ENCODE results near the gene RIOX2. TPM values are rescaled to one million over a fixed set of nuclear protein-coding genes. Genes with fewer than 3 reads are reported as not detected.

The RIOX2 gene
- total and polyA plus RNA-seq, 2 of the 8 experiments (the other 6 are each of a cell fraction or from before 2014, with no cell fraction given) = 3.8 to 16.4 TPM

- Histone ChIP-seq H3K27ac (ENCODE audit: low read depth, low read length) (no peak overlapping the region), H3K56ac (replicated peaks; ENCODE audit: insufficient read length, low read depth, low read length) (no peak overlapping the region), H3K4me2 (ENCODE audit: insufficient read depth in 1 of 2, low read depth in 2 of 2, low read length in 2 of 2) (no peak overlapping the region), H3K4ac (replicated peaks; ENCODE audit: insufficient read length, low read depth, low read length) (no peak overlapping the region), H3K9ac (replicated peaks in 1 of 4; ENCODE audit: extremely low read depth in 1 of 4, low read depth in 3 of 4, low read length in 3 of 4) (no peak overlapping the region), H3K79me1 (ENCODE audit: low read depth, low read length) (no peaks in the 10 kb centered on the region), H2BK120ac (replicated peaks; ENCODE audit: low read depth, low read length) (no peak overlapping the region), H4K8ac (ENCODE audit: extremely low read depth, insufficient read depth, low read length) (no peak overlapping the region), H3K23ac (ENCODE audit: insufficient read length) (no peak overlapping the region), H4K5ac (ENCODE audit: insufficient read length, low read depth, low read length) (no peak overlapping the region), H4K91ac (replicated peaks; ENCODE audit: insufficient read length, low read length) (no peak overlapping the region), H3K27me3 (replicated peaks in 1 of 4; ENCODE audit: control insufficient read depth in 3 of 4, extremely low read depth in 1 of 4, insufficient read depth in 3 of 4, low read length in 3 of 4) (no peaks in the 10 kb centered on the region), H3K79me2 (ENCODE audit: control insufficient read depth in 1 of 2, insufficient read depth in 2 of 2, low read length in 2 of 2) (no peaks in the 10 kb centered on the region), H2AK5ac (ENCODE audit: low read depth, low read length) (no peak overlapping the region), H3K36me3 (ENCODE audit: control insufficient read depth in 2 of 4, insufficient read depth in 4 of 4, low read length in 3 of 4) (peaks cover 0 to 20% (median 2%) of the 10 kb centered on the region in 4 experiments; a peak in 3 of 8 replicates), H2BK15ac (ENCODE audit: low read length) (no peak overlapping the region), H3K18ac (ENCODE audit: extremely low read depth, low read length) (no peak overlapping the region), H2AFZ (ENCODE audit: low read length) (no peak overlapping the region), H3K4me3 (ENCODE audit: extremely low read depth in 1 of 4, insufficient read depth in 2 of 4, low read depth in 3 of 4, low read length in 4 of 4) (no peak overlapping the region), H3K14ac (ENCODE audit: insufficient read length) (no peak overlapping the region), H2BK12ac (ENCODE audit: low read depth, low read length) (no peak overlapping the region), H2BK20ac (ENCODE audit: low read length) (no peak overlapping the region), H4K20me1 (replicated peaks in 1 of 2; ENCODE audit: control insufficient read depth in 1 of 2, insufficient read depth in 2 of 2, low read length in 2 of 2) (no peaks in the 10 kb centered on the region), H3K23me2 (ENCODE audit: low read depth, low read length) (no peaks in the 10 kb centered on the region), H3K4me1 (replicated peaks in 1 of 4; ENCODE audit: control insufficient read depth in 3 of 4, insufficient read depth in 4 of 4, low read length in 3 of 4) (no peaks in the 10 kb centered on the region), H2BK5ac (ENCODE audit: low read depth, low read length) (no peak overlapping the region), H3K9me3 (ENCODE audit: insufficient read depth in 2 of 2, low read depth in 1 of 2, low read length in 1 of 2) (no peaks in the 10 kb centered on the region)
- no peak for FAIRE-seq
- POLR2A ChIA-PET (ENCODE audit: partially characterized antibody) = no interaction called here
- WGBS, 2 experiments (ENCODE audit: extremely low coverage in 1 of 2, insufficient coverage in 1 of 2, insufficient read length in 1 of 2, insufficient replicate concordance in 2 of 2, low coverage in 1 of 2, low lambda C conversion rate in 2 of 2, missing lambda C conversion rate in 1 of 2) = 92% methylated on average over 2 of the region's 2 CpGs; no CpG with 5 or more reads in 1 of the 2 experiments
- CTCF ChIA-PET (ENCODE audit: partially characterized antibody) = interaction anchor here (1.4 to 2.0 kb wide), 3 partner anchors 11 to 77 kb away, joined by 4 to 6 read pairs (median 5); no protein-coding TSS in a partner anchor
- DNase-seq (ENCODE audit: low read depth in 1 of 2, low spot score in 2 of 2) = no peak
- TF ChIP-seq RXRA (IDR thresholded peaks at IDR 0.05; ENCODE audit: insufficient read depth, low read depth, low read length) (no peak), POLR2A (IDR thresholded peaks at IDR 0.05; ENCODE audit: control extremely low read depth in 1 of 2, low read depth in 2 of 2, low read length in 2 of 2) (no peak), KDM5A (IDR thresholded peaks at IDR 0.05; ENCODE audit: low read length) (no peak), NRF1 (IDR thresholded peaks at IDR 0.05; ENCODE audit: low read depth, low read length) (no peak), CBX5 (IDR thresholded peaks at IDR 0.05; ENCODE audit: low read depth, low read length) (no peak), SP1 (IDR thresholded peaks at IDR 0.05; ENCODE audit: low read depth, low read length) (no peak), CEBPB (IDR thresholded peaks at IDR 0.05; ENCODE audit: low read depth, low read length) (no peak), RFX5 (IDR thresholded peaks at IDR 0.05; ENCODE audit: borderline replicate concordance, low read depth, low read length) (no peak), SUZ12 (IDR thresholded peaks at IDR 0.05; ENCODE audit: low read length) (no peak), JUND (IDR thresholded peaks at IDR 0.05; ENCODE audit: low read length) (no peak), KDM1A (IDR thresholded peaks at IDR 0.05; ENCODE audit: borderline replicate concordance, low read length) (no peak), FOSL1 (IDR thresholded peaks at IDR 0.05; ENCODE audit: insufficient read depth, low read depth, low read length) (no peak)
- TF ChIP-seq, protein P1, sequence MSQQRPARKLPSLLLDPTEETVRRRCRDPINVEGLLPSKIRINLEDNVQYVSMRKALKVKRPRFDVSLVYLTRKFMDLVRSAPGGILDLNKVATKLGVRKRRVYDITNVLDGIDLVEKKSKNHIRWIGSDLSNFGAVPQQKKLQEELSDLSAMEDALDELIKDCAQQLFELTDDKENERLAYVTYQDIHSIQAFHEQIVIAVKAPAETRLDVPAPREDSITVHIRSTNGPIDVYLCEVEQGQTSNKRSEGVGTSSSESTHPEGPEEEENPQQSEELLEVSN (IDR thresholded peaks at IDR 0.05) = no peak
- TF ChIP-seq, protein P2, sequence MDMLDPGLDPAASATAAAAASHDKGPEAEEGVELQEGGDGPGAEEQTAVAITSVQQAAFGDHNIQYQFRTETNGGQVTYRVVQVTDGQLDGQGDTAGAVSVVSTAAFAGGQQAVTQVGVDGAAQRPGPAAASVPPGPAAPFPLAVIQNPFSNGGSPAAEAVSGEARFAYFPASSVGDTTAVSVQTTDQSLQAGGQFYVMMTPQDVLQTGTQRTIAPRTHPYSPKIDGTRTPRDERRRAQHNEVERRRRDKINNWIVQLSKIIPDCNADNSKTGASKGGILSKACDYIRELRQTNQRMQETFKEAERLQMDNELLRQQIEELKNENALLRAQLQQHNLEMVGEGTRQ (IDR thresholded peaks at IDR 0.05; ENCODE audit: low read length) = no peak
Observed at GRCh38 chr3:97949110-97949485, 23.1 kb downstream of the RIOX2 start.
